GM19239 (cell line): ENCODE measurements around the gene PRKAR2B.
"Not testable (repeated sequence)": the region's sequence is repeated elsewhere in the genome, so short reads cannot be mapped to it uniquely, and the experiment has no call there.

Source experiments
- DNase-seq: peaks from one replicate; pipeline ENCODE4 v3.0.0; 2011; ENCODE audit warnings: low spot score; ENCODE audit not compliant: insufficient read length
- FAIRE-seq: peaks from 2 replicates; lab custom pipeline; 2011; peaks lifted over from hg19 to GRCh38; lab: Jason Lieb, UNC

Gene PRKAR2B

DNA sequence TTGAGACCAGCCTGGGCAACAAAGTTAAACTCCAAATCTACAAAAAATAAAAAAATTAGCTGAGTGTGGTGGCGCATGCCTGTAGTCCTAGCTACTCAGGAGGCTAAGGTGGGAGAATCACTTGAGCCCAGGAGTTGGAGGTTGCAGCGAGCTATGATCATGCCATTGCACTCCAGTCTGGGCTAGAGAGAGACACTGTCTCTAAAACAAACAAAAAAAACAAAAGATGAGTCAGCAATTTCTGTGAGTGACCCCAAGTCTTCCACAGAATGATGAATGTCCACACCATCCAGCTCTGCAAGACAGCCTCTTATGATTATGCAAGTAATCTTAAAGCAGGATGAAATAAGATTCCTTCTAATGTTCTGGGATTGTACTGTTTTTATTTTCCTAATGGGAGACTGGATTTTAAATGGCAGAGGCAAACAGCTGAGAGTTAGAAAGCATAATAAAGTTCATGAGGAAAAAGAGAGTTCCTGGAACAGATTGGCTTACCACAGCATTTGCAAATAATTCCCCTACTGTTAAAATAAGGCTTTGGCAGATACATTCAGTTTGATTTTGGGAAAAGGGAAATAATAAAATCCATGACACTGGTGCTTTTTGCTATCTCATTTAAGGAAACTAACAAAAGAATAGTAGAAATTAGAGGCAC lies 18.9 kb upstream of the PRKAR2B start:
- FAIRE-seq (no peak), DNase-seq (no peak)

DNA sequence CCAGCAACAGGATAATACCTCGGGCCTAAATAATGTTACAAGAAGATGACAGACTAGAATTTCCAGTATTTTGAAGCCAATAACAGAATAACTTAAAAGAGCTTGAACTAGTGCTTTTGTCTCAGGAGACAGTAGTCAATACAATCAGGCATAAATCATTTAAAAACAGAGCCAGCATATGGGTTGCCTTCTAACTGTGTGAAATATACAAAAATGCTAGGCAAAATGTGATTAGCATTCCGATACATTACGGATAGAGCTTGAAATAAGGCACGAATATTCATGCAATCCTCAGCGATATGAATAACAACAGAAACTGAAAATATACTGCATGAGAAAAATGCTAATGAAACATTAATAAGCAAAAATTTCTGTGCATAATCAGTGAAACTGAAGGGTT lies 18.3 kb upstream of the PRKAR2B start:
- FAIRE-seq (no peak), DNase-seq (no peak)

- FAIRE-seq = no peak
- DNase-seq = no peak
Observed at GRCh38 chr7:107027208-107027607, 17.3 kb upstream of the PRKAR2B start.

DNA sequence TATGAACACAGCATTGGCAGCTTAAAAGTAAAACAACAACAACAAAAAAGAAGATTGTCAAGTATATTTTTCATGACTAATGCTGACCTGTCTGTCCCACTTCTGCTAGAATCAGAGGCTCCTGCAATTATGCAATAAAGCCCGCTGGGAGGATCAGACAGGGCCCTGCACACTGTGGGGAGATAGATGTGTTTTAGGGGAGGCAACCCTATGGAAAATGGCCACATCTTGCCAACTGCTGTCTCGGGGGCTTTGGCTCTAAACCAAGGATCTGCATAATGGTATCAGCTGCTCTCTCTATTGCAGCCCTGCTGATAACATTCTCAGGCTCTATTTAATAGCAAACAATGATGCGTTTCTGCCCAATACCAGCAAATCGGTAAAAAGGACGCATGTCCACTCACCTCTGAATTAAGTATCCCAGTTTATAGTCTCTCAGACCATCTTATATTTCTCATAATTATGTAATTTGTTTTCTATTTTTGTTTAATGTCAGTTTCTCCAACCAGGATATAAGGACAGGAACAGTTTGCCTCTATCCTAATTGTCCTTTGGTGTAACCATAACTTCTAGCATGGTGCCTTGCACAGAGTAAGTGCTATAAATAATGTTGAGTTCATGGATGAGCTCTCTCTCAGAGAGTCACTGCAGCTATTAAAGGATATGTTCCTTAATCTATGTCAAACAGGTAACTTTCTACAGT lies 15.3 kb upstream of the PRKAR2B start:
- FAIRE-seq = no peak
- no peak for DNase-seq

DNA sequence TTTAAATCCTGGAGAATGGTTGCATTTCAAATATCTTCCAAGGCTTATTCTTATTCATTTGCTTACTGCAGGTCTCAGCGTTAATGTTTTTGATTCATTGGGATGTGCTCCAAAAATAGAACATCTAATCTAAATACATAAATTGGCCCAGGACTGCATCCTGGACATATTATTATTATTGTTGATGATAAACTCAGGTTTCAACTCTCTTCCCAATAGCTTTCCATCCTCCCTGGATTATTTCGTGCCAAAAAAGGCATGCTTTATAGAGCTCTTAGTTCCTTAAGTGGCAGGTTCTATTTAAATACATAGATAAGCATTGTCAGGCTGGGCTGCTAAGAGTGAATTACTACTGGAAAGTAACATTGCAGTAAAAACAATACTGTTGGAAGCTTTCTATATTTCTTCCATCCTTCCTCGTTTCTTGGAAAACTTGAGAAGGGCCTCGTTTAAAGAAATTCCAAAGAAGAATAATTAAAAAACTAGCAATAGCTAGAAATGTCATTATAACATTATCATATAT lies 14.7 kb upstream of the PRKAR2B start:
- FAIRE-seq = no peak
- no peak for DNase-seq

DNA sequence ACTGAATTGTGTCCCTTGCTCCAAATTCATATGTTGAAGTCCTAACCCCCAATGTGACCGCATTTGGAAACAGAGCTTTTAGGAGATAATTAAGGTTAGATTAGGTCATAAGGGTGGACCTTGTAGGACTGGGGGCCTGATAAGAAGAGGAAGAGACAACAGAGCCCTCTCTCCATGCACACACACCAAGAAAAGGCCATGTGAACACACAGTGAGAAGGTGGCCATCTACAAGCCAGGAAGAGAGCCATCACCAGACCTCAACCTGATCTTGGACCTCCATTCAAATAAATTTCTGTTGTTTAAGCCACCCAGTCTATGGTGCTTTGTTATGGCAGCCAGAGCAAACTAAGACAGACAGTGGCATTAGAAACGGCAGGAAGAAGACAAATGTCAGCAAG lies 12.5 kb upstream of the PRKAR2B start:
- FAIRE-seq = no peak
- no peak for DNase-seq

GRCh38 chr7:107032720-107033438 lies 11.6 kb upstream of the PRKAR2B start:
- DNase-seq = no peak
- no peak for FAIRE-seq

GRCh38 chr7:107034553-107034952 lies 10.0 kb upstream of the PRKAR2B start:
- DNase-seq (no peak), FAIRE-seq (no peak)

DNA sequence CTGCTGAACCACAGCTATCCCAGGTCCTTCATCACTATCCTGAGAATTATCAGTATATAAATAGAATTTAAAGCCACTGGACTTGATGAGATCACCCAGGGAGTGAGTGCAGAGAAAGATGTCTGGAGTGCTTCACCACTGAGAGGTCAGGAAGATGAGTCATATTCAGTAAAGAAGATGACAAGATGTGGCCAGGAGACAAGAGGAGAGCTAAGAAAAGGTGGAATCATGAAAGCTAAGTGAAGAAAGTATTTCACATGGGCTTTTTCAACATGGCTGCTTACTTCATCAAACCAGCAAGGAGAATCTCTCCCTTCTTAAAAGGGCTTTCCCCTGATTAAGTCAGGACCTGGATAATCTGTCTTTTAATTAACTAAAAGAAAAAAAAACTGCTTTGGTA lies 9.1 kb upstream of the PRKAR2B start:
- no peak for FAIRE-seq
- no peak for DNase-seq

DNA sequence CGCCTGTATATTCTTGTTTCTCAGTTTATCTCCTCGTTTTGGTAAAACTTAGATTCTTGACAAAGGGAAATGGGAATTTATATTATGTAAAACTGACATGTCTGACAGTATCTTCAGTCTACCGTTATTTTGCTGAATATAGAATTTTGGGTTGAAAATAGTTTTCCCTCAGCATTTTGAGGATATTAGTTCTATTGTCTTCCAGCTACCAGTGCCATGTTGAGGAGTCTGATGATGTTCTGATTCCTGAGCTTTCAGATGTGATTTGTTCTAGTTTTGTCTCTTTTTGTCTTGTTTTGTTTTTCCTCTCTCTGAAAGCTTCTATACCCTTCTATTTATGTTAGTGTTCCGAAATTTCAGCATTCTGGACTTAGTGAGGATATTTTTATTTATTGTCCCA lies 8.0 kb upstream of the PRKAR2B start:
- no peak for DNase-seq
- no peak for FAIRE-seq

DNA sequence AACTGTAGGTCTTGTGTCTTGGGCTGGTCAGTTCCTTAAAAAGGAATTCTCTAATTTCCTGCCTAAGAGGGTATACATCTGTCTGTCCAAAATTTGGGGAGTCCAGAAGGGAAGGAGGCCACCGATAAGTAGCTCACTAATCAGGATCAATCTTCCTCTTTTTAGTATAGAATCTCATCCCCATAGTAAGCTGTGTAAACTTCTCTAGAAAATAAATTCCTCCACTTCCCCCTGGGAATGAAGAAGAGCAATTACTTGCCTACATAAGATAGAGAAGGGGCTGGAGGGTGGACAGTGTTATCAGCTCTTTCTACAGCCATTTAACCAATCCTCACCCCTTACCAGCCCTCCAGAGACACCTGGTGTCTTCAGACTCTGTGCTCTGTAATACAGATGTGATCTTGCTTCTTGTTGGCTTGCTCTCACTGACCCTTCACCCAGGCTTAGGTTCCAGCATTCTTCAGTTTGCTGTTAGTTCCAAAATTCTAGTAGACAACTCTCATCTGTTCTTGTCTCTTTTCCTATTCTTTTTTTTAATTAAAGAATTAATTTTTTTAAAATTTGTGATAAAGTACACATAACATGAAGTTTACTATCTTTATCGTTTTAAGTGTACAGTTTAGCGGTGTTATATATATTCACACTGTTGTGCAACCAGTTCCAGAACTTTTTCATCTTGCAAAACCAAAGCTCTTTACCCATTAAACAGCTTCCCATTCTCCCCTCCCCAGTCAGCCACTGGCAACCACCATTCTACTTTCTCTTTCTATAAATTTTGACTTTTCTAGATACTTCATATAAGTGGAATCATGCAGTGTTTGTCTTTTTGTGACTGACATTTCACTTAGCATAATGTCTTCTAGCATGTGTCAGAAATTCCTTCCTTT lies 6.5 kb upstream of the PRKAR2B start:
- no peak for FAIRE-seq
- DNase-seq = no peak

DNA sequence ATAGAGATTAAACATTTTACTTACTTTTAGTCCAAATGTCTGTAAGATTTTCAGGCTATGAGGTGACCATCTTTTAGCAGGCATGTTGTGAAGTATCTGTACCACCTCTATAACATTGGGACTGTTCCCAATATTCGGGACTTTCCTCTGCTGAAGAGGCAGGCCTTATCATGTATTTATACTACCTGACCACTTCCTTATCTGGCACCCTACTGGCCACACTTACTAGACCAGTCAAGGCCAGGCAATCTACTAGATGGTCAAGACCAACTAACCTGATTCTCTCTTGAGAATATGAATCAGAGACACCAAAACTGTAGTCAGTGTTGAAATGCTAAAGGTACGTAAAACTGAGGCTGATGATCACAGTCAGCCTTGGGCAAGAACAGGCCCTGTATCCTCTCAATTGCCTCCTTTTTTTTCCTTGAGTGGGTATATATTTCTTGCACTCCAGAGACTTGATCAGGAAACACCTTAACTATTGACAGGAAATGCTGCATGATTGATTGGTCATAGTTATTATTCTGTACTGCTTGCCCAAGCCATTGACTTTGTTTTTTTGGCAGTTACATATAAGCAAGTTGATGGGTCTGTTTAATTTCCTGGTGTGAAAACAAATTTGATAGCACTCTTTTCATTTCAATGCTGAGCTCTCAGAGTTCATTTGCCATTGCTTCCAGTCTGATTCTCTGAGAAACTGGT lies 5.2 kb upstream of the PRKAR2B start:
- DNase-seq (no peak), FAIRE-seq (no peak)

DNA sequence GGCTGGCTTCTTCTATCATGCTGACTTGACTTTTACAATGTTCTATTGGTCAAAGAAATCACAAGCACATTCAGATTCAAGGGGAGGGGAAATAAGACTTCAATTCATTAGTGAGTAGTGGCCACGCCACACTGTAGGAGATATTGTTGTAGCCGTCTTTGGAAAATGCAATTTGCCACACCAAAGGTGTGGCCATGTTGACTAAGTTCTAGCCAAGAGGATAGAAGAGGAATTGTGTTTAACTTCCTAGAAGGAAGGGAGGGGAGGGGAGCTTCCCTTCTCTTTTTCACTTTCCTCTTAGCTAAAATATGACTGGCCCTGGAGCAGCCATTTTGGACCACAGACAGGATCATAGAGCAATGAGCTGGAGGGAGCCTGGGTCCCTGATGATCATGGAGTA lies 3.4 kb upstream of the PRKAR2B start:
- no peak for FAIRE-seq
- no peak for DNase-seq

DNA sequence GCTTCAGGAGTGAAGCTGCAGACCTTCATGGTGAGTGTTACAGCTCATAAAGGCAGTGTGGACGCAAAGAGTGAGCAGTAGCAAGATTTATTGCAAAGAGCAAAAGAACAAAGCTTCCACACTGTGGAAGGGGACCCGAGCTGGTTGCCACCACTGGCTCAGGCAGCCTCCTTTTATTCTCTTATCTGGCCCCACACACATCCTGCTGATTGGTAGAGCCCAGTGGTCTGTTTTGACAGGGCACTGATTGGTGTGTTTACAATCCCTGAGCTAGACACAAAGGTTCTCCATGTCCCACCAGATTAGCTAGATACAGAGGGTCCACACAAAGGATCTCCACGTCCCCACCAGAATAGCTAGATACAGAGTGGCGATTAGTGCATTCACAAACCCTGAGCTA lies 2.7 kb upstream of the PRKAR2B start:
- FAIRE-seq, DNase-seq: not testable (repeated sequence)

DNA sequence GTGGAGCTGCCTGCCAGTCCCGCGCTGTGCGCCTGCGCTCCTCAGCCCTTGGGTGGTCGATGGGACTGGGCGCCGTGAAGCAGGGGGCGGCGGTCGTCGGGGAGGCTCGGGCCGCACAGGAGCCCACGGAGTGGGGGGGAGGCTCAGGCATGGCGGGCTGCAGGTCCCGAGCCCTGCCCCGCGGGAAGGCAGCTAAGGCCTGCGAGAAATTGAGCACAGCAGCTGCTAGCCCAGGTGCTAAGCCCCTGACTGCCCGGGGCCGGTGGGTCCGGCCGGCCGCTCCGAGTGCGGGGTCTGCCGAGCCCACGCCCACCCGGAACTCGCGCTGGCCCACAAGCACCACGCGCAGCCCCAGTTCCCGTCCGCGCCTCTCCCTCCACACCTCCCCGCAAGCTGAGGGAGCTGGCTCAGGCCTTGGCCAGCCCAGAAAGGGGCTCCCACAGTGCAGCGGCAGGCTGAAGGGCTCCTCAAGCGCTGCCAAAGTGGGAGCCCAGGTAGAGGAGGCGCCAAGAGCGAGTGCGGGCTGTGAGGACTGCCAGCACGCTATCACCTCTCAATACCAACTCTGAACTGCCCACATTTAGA lies 2.1 kb upstream of the PRKAR2B start:
- not testable (repeated sequence) for FAIRE-seq, DNase-seq

DNA sequence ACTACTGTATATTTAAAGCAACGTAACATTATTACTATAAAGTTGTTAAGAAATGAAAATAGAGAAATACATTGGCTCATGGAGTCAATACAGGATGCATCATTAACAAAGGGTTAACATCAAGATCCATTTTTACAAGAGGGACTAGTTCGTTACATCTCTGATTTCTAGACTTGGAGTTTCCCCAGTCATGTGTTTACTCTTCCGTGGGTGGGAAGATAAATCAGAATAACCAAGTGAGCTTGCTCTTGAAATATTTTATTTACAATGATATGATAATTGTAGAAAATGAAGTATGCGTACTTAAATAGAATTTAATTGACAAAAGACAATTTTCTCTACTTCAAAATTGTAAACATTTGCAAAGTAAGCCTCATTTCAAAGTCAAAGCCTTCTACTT lies 1.0 kb upstream of the PRKAR2B start:
- DNase-seq (no peak), FAIRE-seq (no peak)

- no peak for DNase-seq
- FAIRE-seq = no peak
Observed at GRCh38 chr7:107043921-107044346, 571 bp upstream of the PRKAR2B start.

DNA sequence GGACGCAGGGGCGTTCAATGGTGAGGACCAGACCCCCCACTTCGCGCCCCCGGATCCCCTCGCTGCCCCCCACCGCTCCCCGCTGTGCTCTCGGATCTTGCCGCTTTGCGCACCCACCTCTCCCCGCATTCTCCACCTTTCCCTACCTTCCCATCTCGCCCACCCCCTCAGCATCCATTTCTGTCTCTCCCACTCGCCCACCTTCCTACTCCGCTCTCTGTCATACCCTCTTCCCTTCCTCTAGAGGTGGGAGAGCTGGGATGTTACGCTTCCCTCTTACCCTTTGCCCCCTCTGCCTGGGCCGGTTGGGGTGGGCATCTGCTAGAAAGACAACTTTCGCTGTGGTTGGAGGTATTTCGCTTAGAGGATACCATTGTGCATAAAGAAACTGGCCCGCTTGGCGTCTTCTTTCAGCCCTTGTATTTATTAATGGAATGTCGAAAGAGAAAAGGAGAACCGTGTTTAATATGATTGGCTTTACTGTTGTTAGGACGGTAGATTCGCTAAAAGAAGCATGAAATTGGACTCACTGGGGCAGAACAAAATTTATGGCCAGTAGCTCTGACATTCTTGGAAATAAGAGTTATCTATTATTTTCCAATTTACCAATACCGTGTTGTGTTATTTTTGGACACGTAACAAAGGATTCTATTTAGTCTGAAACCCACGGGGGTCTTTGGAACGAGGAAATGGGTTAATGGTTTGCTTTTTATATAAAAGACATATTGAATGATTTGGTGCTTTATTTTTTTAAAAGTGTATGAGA lies 873 bp downstream of the PRKAR2B start:
- FAIRE-seq (no peak), DNase-seq (no peak)

- no peak for DNase-seq
- FAIRE-seq = no peak
Observed at GRCh38 chr7:107045980-107046379, 1.5 kb downstream of the PRKAR2B start.
